HCT116 (cell line): ENCODE results near the gene SNRPA1.
A peak's percentile ranks its signal among the peaks of the same experiment; 100 is the strongest.

Experiments
- POLR2A ChIP-seq: IDR thresholded peaks from 2 replicates; pipeline ENCODE4 v1.7.0; 2011; ENCODE audit warnings: borderline replicate concordance; ENCODE audit not compliant: insufficient read depth, insufficient read length; ENCODE audit errors: extremely low read depth
- POLR2AphosphoS5 ChIP-seq: IDR thresholded peaks from 2 replicates; pipeline ENCODE4 v1.6.1; 2011; ENCODE audit warnings: mild to moderate bottlenecking, low read depth, low read length, moderate library complexity
- SIN3A ChIP-seq: IDR thresholded peaks from 2 replicates; pipeline ENCODE4 v1.6.1; 2012; ENCODE audit warnings: low read depth
- YY1 ChIP-seq: IDR thresholded peaks from 2 replicates; pipeline ENCODE4 v1.6.1; 2011; ENCODE audit warnings: low read length, low read depth, moderate library complexity, mild to moderate bottlenecking; ENCODE audit not compliant: insufficient replicate concordance; ENCODE audit errors: extremely low read depth
- ZNF274 ChIP-seq: fragments of 200-500 bp; sonication (Bioruptor generic); IDR thresholded peaks from 2 replicates; pipeline ENCODE4 v1.6.1; 2014; ENCODE audit warnings: mild to moderate bottlenecking, low read depth, low read length, inconsistent platforms
- TF ChIP-seq, protein P1 (sequence below), 3 experiments: fragments of 200-600 bp in 1 of 3; sonication (generic) in 1 of 3; IDR thresholded peaks in 2 of 3; conservative IDR thresholded peaks in 1 of 3; 2 replicates each; pipeline ENCODE4 v1.5.1; 2012 to 2017; ENCODE audit warnings: low read depth in 2 of 3, low read length in 2 of 3, antibody characterized with exemption in 1 of 3, borderline replicate concordance in 1 of 3, control low read depth in 1 of 3, mild to moderate bottlenecking in 1 of 3, mixed read lengths in 1 of 3, mixed run types in 1 of 3, moderate library complexity in 1 of 3; ENCODE audit not compliant: insufficient read depth in 1 of 3
- TF ChIP-seq, protein P2 (sequence below): IDR thresholded peaks from 2 replicates; pipeline ENCODE4 v1.6.1; 2012
- TF ChIP-seq, protein P3 (sequence below): IDR thresholded peaks from 2 replicates; pipeline ENCODE4 v1.6.1; 2012; ENCODE audit warnings: low read depth
- TF ChIP-seq, protein P4 (sequence below): IDR thresholded peaks from 2 replicates; pipeline ENCODE4 v1.6.1; 2012

DNA sequence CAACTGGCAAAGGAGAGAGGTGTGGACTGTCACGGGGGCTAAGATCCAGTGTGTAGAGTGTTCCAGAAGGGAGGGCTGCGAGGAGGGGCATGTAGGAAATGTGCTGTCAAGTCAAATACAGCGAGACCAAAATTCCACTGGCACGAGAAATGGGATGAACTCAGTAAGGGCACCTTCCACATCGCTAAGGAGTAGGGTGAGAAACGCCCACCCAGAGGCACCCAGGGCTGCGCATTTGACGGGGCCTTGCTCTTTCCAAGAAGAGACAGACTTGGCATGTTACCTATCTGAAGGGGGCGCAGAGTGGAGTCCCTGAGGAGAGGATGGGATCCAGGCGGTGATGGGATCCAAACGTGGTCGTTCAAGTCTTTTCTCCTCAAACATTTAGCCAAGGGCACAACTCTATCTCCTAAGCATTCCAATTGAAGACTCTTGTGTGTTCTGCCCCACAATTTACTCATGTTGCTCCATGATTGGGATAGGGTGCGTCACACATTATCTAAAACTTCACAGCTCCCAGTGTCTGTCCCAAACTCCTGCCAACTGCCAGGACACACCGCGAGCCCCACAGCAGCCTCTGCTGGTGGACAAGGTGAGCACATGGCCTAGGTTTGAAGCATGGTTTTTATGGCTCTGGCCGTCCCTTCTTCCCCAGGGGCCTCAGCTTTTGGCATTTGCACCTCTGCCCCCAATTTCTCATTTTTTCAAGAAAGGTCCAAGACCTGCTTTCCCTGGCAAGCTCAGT is 25.4 kb downstream of the SNRPA1 start:
- TF ChIP-seq SIN3A, result no peak
- TF ChIP-seq POLR2A, result no peak
- TF ChIP-seq, protein P1, sequence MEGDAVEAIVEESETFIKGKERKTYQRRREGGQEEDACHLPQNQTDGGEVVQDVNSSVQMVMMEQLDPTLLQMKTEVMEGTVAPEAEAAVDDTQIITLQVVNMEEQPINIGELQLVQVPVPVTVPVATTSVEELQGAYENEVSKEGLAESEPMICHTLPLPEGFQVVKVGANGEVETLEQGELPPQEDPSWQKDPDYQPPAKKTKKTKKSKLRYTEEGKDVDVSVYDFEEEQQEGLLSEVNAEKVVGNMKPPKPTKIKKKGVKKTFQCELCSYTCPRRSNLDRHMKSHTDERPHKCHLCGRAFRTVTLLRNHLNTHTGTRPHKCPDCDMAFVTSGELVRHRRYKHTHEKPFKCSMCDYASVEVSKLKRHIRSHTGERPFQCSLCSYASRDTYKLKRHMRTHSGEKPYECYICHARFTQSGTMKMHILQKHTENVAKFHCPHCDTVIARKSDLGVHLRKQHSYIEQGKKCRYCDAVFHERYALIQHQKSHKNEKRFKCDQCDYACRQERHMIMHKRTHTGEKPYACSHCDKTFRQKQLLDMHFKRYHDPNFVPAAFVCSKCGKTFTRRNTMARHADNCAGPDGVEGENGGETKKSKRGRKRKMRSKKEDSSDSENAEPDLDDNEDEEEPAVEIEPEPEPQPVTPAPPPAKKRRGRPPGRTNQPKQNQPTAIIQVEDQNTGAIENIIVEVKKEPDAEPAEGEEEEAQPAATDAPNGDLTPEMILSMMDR (IDR thresholded peaks at IDR 0.05 in 2 of 3, conservative IDR thresholded peaks at IDR 0.05 in 1 of 3; ENCODE audit: borderline replicate concordance in 1 of 3, insufficient read depth in 1 of 3, low read depth in 2 of 3, low read length in 2 of 3), result peak; percentile 16 to 71 (median 61); a peak in 4 of 6 replicates
- TF ChIP-seq, protein P2, sequence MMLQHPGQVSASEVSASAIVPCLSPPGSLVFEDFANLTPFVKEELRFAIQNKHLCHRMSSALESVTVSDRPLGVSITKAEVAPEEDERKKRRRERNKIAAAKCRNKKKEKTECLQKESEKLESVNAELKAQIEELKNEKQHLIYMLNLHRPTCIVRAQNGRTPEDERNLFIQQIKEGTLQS, result no peak
- no peak for TF ChIP-seq YY1
- TF ChIP-seq, protein P3, sequence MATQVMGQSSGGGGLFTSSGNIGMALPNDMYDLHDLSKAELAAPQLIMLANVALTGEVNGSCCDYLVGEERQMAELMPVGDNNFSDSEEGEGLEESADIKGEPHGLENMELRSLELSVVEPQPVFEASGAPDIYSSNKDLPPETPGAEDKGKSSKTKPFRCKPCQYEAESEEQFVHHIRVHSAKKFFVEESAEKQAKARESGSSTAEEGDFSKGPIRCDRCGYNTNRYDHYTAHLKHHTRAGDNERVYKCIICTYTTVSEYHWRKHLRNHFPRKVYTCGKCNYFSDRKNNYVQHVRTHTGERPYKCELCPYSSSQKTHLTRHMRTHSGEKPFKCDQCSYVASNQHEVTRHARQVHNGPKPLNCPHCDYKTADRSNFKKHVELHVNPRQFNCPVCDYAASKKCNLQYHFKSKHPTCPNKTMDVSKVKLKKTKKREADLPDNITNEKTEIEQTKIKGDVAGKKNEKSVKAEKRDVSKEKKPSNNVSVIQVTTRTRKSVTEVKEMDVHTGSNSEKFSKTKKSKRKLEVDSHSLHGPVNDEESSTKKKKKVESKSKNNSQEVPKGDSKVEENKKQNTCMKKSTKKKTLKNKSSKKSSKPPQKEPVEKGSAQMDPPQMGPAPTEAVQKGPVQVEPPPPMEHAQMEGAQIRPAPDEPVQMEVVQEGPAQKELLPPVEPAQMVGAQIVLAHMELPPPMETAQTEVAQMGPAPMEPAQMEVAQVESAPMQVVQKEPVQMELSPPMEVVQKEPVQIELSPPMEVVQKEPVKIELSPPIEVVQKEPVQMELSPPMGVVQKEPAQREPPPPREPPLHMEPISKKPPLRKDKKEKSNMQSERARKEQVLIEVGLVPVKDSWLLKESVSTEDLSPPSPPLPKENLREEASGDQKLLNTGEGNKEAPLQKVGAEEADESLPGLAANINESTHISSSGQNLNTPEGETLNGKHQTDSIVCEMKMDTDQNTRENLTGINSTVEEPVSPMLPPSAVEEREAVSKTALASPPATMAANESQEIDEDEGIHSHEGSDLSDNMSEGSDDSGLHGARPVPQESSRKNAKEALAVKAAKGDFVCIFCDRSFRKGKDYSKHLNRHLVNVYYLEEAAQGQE, result no peak
- TF ChIP-seq POLR2AphosphoS5, result no peak
- TF ChIP-seq, protein P4, sequence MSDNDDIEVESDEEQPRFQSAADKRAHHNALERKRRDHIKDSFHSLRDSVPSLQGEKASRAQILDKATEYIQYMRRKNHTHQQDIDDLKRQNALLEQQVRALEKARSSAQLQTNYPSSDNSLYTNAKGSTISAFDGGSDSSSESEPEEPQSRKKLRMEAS, result peak; percentile 73
- no peak for TF ChIP-seq ZNF274
